H7 (cell line): ENCODE measurements around the gene NHLRC4. TPM values are rescaled to one million over a fixed set of nuclear protein-coding genes. Genes with fewer than 3 reads are reported as not detected.

ENCODE experiments used
- DNase-seq: peaks from one replicate; pipeline ENCODE4 v3.0.0; 2012
- H3K27me3 ChIP-seq: 2 replicates; pipeline ENCODE4 v1.6.0; 2011; ENCODE audit warnings: mild to moderate bottlenecking, low read length; ENCODE audit not compliant: control insufficient read depth, insufficient read depth
- H3K36me3 ChIP-seq: replicated peaks from 2 replicates; pipeline ENCODE4 v1.5.1; 2011; ENCODE audit warnings: low read length; ENCODE audit not compliant: control insufficient read depth, insufficient read depth
- H3K4me3 ChIP-seq: 2 replicates; pipeline ENCODE4 v1.5.1; 2011; ENCODE audit warnings: low read depth, mild to moderate bottlenecking, control low read depth, low read length, moderate library complexity; ENCODE audit not compliant: insufficient read depth
- total RNA-seq: library from RNA; depleted of rRNA; stranded (reverse); fragments of >200 nt; shearing (Covaris generic); gene quantifications from 2 replicates; pipeline ENCODE4 v1.2.3, GENCODE V29; 2014; rRNA removed

NHLRC4 gene
- total RNA-seq, 1 experiment from 2014 or later: 1.1 TPM

DNA sequence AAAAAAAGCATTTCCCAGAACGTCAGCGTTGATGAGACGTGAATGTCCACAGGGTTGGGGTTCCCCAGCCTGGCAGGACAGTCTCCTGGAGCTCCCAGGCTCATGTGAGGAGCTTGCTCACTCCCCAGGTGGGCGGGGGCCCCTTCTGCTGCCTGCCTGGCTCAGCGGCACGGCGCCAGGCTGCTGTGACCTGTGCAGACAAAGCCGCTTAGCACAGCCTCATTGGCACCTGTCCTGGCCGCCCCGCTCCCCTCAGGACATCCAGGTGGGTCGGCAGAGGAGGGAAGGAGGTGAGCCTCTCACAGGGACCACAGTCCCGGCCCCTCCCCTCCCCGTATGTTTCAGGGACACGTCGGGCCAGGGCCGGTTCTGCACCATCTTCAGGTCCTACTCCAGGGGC lies 51.0 kb downstream of the NHLRC4 start:
- Histone ChIP-seq H3K27me3 (no peaks in the 10 kb centered on the region), H3K4me3 (no peak overlapping the region), H3K36me3 (no peaks in the 10 kb centered on the region; the same call in 1 of the 2 replicates)
- DNase-seq: peak; percentile 58

Other genes starting within 250 kb of the NHLRC4 start
- 52.4 and 57.8 TPM in 2 replicates for gene AXIN1, start 214.3 kb upstream of the NHLRC4 start, total RNA-seq
- gene MRPL28, start 196.5 kb upstream of the NHLRC4 start, total RNA-seq: 225 and 242 TPM in 2 replicates
- 107 and 112 TPM in 2 replicates for gene PGAP6, start 185.0 kb upstream of the NHLRC4 start, total RNA-seq
- gene NME4, start 169.8 kb upstream of the NHLRC4 start, total RNA-seq: 400 and 507 TPM in 2 replicates
- 20.1 and 21.4 TPM in 2 replicates for gene DECR2, start 165.1 kb upstream of the NHLRC4 start, total RNA-seq
- 25.2 and 27.9 TPM in 2 replicates for gene RAB11FIP3, start 141.4 kb upstream of the NHLRC4 start, total RNA-seq
- gene CAPN15, start 39.3 kb upstream of the NHLRC4 start, total RNA-seq: 80.6 and 87.5 TPM in 2 replicates
- 0.28 and 0.85 TPM in 2 replicates for gene PRR35, start 6.6 kb upstream of the NHLRC4 start, total RNA-seq
- gene PIGQ, start 3.0 kb downstream of the NHLRC4 start, total RNA-seq: 42.2 and 44.6 TPM in 2 replicates
- 26.3 and 26.4 TPM in 2 replicates for gene RAB40C, start 23.1 kb downstream of the NHLRC4 start, total RNA-seq
- gene WFIKKN1, start 64.0 kb downstream of the NHLRC4 start, total RNA-seq: 4.5 and 5.5 TPM in 2 replicates
- gene METTL26, start 69.3 kb downstream of the NHLRC4 start, total RNA-seq: 129 and 135 TPM in 2 replicates
- gene MCRIP2, start 74.8 kb downstream of the NHLRC4 start, total RNA-seq: 71.5 and 83.1 TPM in 2 replicates
- gene WDR90, start 82.4 kb downstream of the NHLRC4 start, total RNA-seq: 35.3 and 38.3 TPM in 2 replicates
- 164 and 174 TPM in 2 replicates for gene RHOT2, start 101.1 kb downstream of the NHLRC4 start, total RNA-seq
- 3.1 and 5.9 TPM in 2 replicates for gene RHBDL1, start 108.7 kb downstream of the NHLRC4 start, total RNA-seq
- gene STUB1, start 113.4 kb downstream of the NHLRC4 start, total RNA-seq: 85.3 and 115 TPM in 2 replicates
- 63.8 and 88.2 TPM in 2 replicates for gene JMJD8, start 117.3 kb downstream of the NHLRC4 start, total RNA-seq
- gene WDR24, start 123.4 kb downstream of the NHLRC4 start, total RNA-seq: 18.3 and 18.9 TPM in 2 replicates
- gene FBXL16, start 138.8 kb downstream of the NHLRC4 start, total RNA-seq: 2.8 and 7.1 TPM in 2 replicates
- gene METRN, start 148.1 kb downstream of the NHLRC4 start, total RNA-seq: 49.6 and 64.2 TPM in 2 replicates
- gene ANTKMT, start 154.1 kb downstream of the NHLRC4 start, total RNA-seq: 22.6 and 29.8 TPM in 2 replicates
- gene CCDC78, start 159.4 kb downstream of the NHLRC4 start, total RNA-seq: 11.3 and 21.0 TPM in 2 replicates
- 26.6 and 33.1 TPM in 2 replicates for gene HAGHL, start 160.1 kb downstream of the NHLRC4 start, total RNA-seq
- 42.6 and 46.1 TPM in 2 replicates for gene CIAO3, start 174.0 kb downstream of the NHLRC4 start, total RNA-seq
- 0.15 TPM in 1 of 2 replicates, not detected in the other for gene MSLN, start 193.7 kb downstream of the NHLRC4 start, total RNA-seq
- 58.7 and 63.4 TPM in 2 replicates for gene RPUSD1, start 221.4 kb downstream of the NHLRC4 start, total RNA-seq
- gene CHTF18, start 221.6 kb downstream of the NHLRC4 start, total RNA-seq: 65.9 and 80.8 TPM in 2 replicates
- gene GNG13, start 233.7 kb downstream of the NHLRC4 start, total RNA-seq: not detected in 2 replicates